Hindlimb muscle (tissue), 1 donor: ENCODE results near the gene TENT5C. TPM values are rescaled to one million over a fixed set of nuclear protein-coding genes. Genes with fewer than 3 reads are reported as not detected.

Experiments used
- DNase-seq: peaks from one replicate; pipeline ENCODE4 v3.0.0-alpha.2; 2013
- polyA plus RNA-seq: library from polyadenylated mRNA; unstranded; fragments of 120-200 nt; gene quantifications from one replicate; pipeline ENCODE4 v1.2.1, GENCODE V29; 2013; ENCODE audit not compliant: insufficient read length

TENT5C gene
- polyA plus RNA-seq, 1 donor = 2.2 TPM

DNA sequence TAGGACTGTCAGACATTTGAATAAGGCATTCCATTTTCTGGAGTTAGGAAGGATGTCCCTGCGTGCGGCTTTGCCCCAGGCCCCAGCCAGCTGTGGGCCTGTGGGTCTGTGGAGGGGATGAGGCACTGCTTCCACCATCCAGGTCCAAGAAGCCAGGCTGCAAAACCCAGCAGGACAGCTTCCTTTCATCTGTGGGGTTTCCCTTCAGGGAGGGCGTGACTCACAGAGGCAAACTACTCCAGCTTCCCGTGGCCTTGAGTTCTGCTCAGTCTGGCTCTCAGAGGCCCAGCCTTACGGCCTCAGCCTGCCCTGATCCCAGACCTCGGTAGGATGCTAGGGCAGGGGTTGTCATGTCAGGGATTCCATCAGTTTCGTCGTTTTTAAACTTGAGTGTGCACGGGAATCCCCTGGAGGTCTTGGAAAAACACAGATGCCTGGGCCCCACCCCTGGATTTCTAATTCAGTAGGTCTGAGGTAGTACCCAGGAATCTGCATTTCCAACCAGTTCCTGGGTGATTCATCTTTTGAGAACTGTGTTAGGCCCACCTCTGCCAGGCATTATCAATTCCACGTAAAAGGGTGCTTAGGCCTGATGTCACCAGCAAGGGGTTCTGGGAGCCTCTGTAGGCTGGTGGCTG, 32.3 kb upstream of the TENT5C start:
- DNase-seq = no peak

DNA sequence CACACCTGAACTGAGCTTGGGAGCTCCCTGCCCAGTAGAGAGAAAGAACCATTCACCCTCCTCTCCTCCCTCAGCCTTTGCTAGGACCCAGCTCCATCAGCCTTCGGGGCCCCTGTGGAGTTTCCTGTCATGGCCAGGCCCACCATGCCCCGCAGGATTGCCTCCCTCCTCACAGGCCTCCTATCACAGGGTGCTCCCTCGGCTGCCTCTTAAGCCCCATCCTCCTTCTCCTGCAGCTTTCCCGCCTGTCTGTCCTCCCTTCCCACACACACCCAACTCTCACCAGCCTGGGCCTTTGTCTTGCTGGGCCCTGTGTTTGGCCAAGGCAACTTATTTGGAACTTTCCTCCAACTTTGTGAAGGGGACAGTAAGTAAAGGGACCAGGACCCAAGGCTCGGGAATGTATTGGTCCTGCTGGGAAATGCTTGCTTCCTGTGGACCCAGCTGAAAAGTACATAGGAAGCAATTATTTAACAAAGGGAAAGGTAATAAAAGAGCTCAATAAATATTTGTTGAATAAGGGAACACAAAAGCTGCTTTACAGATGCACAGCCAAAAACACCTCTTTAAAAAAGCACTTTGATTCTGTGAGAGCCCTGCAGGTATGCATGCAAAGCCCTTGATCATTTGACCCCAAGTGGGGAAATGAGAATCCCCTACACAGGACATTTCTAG, 31.6 kb upstream of the TENT5C start:
- DNase-seq = no peak

DNA sequence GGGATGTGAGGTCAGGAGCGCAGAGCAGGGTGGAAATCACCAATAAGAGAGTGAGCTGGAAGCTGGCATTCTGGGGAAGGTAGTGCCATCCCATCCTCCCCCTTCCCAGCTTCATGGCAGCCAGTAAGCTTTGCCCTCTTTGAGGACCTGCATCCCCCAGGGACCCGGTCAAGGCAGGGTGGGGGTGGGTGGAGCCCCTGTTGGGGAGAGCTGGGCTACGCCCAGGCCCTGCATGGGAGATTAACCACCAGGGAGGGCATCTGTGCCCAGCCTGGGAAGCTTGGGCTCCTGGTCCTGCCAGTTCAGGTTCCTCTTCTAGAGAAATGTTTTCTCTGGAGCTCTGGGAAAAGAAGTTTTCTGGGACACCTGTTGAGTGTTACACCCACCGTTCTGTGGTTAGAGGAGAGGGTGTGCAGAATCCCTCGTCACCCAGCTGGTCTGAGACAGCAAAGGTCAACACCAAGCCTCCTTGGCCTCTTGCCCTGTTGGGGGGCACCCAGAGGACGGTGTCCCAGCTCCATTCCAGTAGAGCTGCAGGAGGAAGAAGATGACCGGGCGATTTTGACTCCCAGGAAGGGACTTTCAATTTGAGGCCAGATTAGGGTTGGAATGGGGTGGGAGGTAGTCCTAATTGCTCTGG, 30.1 kb upstream of the TENT5C start:
- no peak for DNase-seq

DNA sequence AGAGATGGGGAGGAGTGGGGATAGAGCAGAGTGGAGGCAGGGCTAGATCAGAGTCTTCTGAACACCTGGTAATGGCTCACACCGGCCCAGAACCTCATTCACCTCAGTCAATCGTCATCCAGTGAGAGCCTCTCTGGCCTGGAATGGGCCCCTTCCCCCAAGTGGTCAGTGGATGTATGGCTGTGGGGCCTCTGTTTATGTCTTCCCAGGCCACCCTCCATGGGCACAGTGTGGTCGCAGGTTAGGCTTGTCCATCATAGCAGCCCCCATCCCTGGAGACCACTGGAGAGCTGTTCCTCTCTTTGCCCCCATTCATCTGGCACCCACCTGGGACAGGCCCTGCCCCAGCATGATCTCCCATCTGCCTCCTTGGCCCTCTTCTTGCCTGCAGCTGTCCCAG, 29.6 kb upstream of the TENT5C start:
- DNase-seq = no peak

DNA sequence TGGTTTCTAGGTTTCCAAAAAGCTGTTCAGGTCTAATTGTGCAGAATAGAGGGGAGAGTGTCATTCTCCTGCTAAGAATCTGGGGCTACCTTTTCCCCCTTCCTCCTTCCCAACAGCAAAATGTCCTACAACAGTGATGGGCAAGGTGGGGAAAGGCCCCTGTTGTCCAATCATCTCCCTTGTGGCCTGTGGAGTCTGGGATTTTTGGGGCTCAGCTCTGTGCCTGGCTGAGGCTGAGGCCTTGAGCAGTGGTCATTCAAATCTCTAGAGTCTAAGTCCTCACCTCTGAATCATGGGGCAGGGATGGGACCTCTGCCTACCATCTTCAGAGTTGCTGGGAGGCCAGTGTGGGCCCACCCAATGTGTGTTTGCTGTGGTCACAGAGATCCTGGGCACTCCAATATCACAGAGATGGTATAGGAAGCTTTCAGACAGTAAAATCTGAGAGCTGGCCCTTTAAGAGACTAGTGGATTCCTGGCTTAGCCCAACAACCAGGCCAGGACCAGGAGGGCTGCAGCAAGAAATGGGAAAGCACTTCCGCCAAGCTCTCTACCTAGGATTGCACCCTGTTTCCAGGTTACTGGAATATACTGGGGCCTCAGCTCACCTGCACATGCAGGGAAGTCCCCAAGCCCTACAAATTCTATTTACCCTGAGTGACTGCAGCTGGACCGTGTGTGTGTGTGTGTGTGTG, 28.5 kb upstream of the TENT5C start:
- DNase-seq = no peak

DNA sequence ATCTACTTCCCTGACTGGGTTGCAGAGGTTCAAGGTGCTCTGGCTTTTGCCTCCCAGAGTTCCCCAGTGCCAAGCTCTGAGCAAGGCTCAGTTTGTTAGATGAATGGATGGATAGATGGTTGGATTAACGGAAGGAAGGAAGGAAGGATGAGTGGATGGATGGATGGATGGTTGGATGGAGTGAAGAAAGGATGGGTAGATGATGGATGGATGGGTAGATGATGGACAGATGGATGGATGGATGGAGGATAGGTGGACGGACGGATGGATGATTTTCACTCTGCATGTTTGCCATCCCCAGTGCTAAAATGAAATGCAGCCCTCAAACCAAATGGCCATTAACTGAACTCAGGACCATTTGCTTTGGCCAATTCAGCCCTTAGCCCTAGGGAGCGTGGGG, 27.4 kb upstream of the TENT5C start:
- no peak for DNase-seq

DNA sequence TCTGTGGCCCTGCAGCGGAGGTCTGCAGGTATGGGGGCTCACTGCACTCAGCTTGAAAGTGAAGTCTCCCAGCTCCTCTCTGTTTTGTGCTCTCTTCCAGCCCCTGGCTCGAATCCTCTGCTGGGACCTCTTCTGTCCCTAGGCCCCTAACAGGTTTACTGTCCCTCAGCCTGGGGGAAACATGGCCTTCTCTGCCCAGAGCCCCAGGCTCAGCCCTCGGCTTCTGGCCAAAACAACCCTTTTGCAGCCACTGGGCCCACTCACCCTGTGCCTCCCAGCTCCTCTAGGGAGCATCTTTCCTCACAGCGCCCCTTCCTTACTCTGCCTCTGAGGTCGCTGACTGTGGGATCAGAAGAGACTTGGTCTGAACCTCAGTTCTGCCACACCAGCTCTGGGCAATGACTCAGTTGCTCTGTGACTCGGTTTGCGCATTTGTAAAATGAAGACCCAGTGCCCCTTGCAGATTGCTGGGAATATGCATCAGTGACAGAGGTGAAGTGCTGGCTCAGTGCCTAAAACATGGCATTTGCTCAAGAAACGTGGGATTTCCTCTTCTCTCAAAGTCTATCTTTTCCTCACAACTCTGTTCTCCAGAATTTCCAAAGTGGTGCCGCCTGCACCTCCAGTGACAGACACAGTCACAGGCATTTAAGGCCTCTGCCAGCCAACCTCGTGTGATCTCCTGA, 26.5 kb upstream of the TENT5C start:
- DNase-seq = no peak

DNA sequence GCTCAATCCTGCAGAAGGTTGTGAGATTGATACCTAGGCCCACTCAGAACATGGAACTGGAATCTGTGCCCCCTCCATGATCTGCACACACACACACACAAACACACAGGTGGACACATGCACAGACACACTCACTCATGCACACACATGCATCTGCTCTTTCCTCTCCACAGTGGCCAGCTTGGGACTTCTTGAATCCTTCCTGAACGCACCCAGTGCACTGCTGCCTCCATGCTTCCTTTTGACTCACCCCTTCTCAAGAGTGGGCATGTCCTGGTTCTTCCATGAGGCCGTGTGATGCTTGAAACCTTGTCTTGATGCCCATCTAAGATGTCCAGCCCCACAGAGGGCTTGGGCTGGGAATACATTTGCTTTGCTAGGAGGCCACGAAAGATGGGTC, 25.4 kb upstream of the TENT5C start:
- DNase-seq = no peak

DNA sequence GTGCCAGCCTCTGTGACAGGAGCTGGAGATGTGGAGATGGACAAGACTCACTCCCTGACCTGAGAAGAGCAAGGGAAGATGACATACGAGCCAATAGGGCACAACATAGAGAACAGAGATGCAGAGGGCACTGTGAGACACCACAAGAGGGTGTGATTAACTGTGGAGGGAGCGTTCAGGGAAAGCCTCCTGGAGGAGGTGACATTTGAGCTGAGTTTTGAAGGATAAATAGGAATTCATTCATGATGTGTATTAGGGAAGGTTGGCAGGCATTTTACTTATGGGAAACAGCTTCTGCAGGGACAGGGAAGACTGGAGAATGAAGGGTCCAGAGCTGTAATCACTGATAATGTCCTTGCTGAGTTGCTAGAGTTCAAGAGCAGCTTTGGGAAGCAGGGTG, 25.0 kb upstream of the TENT5C start:
- DNase-seq = no peak

DNA sequence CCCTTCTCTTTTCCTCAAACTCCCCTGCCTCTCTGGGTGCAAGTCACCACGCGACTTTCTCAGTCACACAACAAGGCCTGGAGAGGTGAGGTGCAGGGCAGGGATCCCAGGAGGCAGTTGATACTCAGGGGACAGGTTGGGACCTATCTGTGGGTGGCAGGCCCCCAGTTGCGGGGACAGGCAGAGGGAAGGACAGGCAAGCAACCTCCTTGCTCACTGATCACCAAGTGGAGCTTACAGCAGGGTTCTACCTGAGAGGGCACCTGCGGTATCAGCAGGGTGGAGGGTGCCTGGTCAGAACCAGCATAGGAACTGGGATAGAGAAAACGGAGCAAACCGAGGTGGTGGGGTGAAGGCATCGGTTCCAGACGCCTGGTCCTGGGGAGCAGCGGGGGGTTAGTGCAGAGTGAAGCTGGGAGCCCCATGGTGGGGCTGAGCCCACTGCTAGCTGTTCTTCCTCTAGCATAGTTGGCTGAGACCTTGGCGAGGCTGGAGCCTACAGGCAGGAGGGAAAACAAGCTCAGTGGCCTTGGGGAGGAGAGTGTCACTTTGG, 24.4 kb upstream of the TENT5C start:
- no peak for DNase-seq

DNA sequence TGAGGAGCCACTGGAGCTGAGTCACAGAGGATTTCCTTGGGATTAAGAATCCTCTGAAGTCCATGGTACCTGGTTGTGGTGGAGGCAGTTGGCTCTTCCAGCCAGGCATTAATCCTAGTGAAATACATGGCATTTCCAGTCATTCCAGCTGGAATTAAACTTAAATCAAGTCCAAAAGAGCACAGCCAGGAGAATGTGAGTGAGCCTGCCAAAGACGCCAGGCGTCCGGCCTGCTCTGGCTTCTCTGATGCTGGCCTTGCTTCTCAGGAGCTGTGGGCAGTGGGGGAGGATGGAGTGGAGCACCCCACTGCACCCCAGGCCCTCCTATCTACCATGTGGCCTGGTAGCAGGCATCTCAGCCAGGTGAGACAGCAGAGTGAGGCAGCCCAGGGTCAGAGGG, 23.4 kb upstream of the TENT5C start:
- peak; percentile 33 for DNase-seq

DNA sequence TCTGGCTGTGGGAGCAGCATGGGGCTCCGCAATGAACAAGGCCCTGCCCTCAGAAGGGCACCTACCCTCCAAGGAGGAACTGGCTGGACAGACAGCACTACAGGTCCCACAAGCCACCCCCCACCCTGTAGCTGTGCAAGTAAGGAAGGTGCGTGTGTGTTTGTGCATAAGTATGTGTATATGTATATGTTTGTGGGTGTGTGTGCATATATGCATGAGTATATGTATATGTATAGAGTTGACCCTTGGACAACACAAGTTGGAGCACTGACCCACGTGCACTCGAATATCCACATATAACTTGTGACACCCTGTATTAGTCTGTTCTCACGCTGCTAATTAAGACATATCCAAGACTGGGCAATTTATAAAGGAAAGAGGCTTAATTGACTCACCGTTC, 22.6 kb upstream of the TENT5C start:
- DNase-seq = no peak

DNA sequence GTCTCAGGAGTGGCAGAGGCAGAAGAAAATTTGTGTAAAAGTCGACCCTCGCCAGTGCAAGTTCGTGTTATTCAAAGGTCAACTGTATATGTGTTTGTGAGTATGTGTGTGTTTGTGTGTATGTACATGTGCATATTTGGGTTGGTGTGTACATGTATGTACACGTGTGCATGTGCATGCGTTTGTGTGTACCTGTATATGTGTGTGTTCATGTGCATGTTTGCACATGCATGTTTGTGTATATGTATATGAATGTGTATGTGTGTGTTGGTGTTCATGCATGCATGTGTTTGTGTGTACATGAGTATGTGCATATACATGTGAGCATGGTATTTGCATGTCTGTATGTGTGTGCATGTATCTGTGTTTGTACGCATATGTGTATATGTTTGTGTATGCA, 21.7 kb upstream of the TENT5C start:
- DNase-seq = no peak

DNA sequence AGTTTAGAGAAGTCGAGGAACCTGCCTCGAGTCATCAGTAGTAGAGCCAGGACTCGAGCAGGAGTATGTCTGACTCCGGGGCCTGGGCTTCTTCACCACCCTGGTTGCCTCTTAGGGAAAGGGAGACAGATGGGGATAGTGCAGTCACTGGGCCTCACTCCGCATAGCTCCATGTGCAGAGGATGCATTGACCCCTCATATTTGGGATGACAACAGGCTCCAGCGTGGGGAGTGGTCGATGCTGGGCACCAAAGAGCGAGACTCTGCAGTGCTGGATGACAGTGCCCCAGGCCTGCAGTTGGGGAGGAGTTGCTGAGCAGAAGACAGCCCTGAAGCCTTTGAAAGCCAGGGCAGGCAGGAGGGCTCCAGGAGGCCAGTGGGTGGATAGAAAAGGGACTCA, 20.8 kb upstream of the TENT5C start:
- DNase-seq = no peak

DNA sequence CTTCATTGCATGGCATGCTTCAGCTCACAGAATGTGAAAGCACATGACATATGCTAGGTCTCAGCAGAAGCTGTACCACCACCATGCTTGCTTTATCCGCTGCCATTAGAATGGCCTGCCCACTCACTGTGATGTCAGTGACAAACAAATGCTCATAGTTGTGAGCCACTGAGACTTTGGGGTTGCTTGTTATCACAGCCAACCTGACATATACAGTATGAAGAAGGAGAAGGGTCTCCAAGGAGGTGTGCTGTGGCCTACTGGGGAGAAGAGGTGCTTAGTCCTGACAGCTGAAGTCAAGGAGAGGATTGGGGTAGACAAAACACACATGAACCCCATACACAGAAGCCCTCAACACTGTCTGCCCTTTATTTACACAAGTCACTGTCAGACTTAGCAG, 19.5 kb upstream of the TENT5C start:
- no peak for DNase-seq

DNA sequence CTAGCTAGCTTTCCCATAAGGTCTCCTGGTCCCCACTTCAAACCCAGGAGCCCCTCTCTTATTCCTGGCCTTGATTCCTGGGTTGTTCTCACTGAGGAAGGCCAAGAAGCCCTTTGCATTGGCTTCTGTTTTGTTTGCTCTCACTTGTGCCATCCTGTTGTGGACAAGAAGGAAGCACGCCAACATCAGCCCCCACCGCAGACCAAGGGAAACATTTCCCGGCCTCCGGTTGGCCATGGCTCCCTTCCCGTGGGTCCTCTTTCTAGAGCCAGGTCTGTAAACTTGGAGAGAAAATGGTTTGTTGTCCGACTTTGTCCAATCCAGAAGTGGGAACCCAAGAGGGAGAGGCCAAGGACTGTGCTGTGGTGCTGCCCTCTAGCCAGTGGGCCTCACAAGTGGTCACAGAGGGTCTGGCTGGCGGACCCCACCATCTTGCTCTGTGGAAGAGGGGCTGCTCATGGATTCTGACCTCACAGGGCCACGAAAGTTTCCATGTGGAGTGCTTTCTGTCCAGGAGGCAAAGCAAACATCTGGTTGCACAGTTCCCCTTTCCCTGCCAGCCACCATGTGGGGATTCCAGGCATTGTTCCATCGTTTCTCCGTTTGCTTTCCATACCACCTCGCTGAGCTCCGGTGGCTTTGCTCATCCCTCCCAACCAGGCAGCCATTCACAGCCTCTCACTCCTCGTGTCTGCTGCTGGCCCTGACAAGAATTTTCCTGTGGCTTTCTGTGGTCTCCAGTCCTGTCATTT, 18.9 kb upstream of the TENT5C start:
- no peak for DNase-seq

DNA sequence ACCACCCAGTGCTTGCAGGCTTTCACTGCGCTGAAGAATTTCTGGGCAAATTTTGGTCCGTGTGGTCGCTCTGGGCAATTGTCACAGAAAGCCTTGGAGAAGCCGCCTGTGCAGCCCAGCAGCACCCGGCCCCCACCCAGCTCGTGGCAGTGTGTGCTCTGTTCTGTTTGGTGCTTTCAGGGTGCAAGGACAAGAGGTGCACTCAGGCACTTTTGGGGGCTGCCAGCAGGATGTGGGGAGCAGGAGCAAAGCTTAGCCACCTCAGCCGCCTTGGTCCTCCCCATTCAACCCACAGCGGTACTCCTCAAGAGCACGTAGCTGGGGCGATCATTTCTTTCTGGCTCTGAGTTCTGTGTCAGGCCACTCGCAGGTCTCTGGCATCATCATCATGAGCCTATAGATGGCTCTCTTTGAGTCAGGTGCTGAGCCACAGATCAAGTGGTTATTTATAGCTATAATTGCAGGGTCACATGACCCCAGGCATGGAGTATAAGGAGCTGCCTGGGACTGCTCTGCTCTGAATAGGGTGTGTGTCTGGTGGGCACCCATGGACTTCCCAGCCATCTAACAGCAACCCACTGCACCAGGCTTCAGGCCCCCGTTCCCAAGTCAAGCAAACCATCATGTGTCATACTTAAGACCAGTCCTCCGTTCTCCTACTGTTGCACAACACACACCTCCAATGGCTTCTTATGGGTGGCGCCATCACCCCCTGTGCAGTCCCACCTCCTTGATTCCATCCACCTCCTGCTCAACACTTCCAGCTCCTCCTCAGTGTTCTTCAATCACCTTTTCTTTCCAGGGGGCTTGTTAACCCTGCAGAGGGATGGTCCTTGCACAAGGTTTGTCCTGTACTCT, 18.1 kb upstream of the TENT5C start:
- DNase-seq = no peak

DNA sequence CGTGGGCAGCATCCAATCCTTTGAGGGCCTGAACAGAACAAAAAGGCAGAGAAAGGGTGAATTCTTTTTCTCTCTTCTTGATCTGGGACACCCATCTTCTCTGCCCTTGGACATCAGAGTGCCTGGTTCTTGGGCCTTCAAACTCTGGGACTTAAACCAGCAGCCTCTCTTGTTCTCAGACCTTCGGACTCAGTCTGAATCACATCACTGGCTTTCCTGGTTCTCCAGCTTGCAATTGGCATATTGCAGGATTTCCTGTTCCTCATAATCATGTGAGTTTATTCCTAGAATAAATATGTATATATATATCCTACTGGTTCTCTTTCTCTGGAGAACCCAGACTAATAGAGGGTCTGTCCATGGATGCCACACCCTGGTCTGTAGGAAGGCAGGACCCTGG, 16.3 kb upstream of the TENT5C start:
- DNase-seq = no peak

DNA sequence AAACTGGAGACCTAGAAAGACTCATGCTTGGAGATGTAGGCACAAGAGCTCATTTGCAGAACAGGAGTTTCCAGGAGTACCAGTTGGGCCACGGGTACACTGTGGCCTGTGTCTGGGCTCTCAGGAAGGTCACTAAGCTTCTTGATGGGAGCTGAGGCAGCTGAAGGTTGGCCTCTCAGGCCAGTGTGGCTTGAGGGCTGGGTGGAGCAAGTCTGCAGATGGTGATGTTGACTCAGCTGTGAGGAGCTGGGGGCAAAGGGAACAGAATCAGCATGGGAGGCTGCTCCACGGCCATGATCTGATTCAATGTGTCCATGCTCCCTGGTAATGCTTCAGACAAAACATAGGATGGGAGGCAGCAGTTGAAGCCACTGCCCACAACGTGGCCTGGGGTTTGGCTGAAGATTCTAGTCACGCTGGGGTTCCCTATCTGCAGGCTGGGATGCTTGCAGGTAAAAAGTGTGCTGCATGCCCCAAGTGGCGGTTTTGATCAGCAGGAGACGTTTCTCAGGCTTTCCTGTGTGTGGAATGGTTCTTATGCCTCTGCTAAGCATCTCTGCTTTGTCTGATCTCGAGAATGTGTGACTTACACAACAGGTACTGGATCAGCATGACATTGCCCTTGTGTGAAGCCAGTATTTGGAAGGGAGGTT, 15.4 kb upstream of the TENT5C start:
- DNase-seq = no peak

DNA sequence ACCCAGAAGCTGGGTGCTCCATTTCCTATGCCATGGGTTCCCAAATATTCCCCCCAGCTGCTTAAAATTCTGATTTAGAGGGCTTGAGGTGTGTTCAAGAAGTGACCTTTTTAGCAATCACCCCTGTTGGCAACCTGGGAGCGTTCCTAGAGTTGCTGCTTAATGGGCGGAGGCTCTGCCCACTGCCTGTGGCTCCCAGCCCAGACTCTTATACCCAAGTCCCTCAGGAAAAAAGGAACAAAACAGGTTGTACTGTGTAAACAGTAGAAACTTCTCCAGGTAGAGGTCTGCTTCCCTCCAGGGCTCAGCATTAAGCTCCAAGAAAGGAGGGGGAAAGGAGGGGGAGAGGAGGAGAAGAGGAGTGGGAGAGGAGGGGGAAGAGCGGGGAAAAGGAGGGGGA, 14.6 kb upstream of the TENT5C start:
- no peak for DNase-seq
